Testis (tissue), 2 donors: Measurements from ENCODE around the gene LNX2.

Source experiments
- POLR2A ChIP-seq: fragments of 450-650 bp; IDR thresholded peaks from one replicate; pipeline ENCODE4 v1.6.1; 2017; ENCODE audit warnings: antibody characterized with exemption, mild to moderate bottlenecking, moderate library complexity
- TF ChIP-seq, protein P1 (sequence below), 3 experiments: fragments of 450-650 bp in 2 of 3; fragments of 200-600 bp in 1 of 3; sonication (generic) in 1 of 3; IDR thresholded peaks; one replicate each; pipeline ENCODE4 v1.5.1; 2016 to 2019; ENCODE audit warnings: antibody characterized with exemption in 3 of 3, mild to moderate bottlenecking in 2 of 3, moderate library complexity in 1 of 3

DNA sequence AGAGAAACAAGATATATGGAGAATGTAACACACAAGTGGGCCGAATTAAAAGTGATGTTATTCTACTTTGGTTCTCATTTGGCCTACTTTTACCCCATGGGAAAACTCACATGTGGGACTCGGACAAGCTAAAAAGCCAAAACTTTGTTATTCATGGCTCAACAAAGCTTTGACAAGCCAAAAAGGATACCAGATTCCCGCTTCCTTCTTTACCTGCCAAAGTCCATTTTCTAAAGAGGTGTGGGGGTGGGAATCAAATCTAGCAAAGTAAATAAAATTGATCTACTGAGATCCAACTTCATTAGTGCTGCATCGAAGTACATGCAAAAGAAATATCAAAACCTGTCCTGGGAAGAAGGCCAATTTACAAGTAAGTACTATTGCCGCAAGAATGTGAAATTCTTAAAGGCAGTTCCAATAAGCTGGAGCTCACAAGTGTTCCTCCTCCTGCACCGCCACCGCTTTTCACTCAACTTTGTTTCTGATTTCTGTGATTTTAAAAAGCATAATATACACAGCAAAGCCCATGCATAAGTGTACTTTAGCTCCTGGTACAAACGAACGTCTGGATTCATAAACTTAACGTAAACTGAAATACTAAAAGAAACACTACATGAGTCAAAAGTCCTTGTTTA lies 1.1 kb downstream of the LNX2 start:
- TF ChIP-seq, protein P1, sequence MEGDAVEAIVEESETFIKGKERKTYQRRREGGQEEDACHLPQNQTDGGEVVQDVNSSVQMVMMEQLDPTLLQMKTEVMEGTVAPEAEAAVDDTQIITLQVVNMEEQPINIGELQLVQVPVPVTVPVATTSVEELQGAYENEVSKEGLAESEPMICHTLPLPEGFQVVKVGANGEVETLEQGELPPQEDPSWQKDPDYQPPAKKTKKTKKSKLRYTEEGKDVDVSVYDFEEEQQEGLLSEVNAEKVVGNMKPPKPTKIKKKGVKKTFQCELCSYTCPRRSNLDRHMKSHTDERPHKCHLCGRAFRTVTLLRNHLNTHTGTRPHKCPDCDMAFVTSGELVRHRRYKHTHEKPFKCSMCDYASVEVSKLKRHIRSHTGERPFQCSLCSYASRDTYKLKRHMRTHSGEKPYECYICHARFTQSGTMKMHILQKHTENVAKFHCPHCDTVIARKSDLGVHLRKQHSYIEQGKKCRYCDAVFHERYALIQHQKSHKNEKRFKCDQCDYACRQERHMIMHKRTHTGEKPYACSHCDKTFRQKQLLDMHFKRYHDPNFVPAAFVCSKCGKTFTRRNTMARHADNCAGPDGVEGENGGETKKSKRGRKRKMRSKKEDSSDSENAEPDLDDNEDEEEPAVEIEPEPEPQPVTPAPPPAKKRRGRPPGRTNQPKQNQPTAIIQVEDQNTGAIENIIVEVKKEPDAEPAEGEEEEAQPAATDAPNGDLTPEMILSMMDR (IDR thresholded peaks at IDR 0.05): no peak
- no peak for TF ChIP-seq POLR2A
